Central memory CD8-positive, alpha-beta T cell (primary cell): ENCODE results near the gene CPEB1.

ENCODE experiments used
- ATAC-seq: fragments of 150-1000 bp; cut with Tn5 transposase; replicated peaks from 2 replicates; pipeline ENCODE4 v1.10.0; 2022; ENCODE audit warnings: mild to moderate bottlenecking, moderate FRiP score, moderate number of reproducible peaks; ENCODE audit not compliant: poor library complexity, severe bottlenecking; ENCODE audit errors: extremely low read depth
- DNase-seq, 2 donors: peaks; one replicate each; pipeline ENCODE4 v3.0.0; 2021; ENCODE audit warnings: low spot score in 2 of 2
- H3K27ac Mint-ChIP-seq: one replicate; pipeline ENCODE4 v1.8.0; 2022; ENCODE audit warnings: low read depth, mild to moderate bottlenecking, moderate library complexity, mixed read lengths
- H3K27me3 Mint-ChIP-seq: one replicate; pipeline ENCODE4 v1.8.0; 2022; ENCODE audit warnings: mixed read lengths
- H3K36me3 Mint-ChIP-seq: one replicate; pipeline ENCODE4 v1.8.0; 2022; ENCODE audit warnings: mild to moderate bottlenecking, moderate library complexity, mixed read lengths; ENCODE audit not compliant: insufficient read depth
- H3K4me1 Mint-ChIP-seq: one replicate; pipeline ENCODE4 v1.8.0; 2022; ENCODE audit warnings: mixed read lengths
- H3K4me3 Mint-ChIP-seq: one replicate; pipeline ENCODE4 v1.8.0; 2022; ENCODE audit warnings: mild to moderate bottlenecking, moderate library complexity, mixed read lengths
- H3K9me3 Mint-ChIP-seq: one replicate; pipeline ENCODE4 v1.8.0; 2022; ENCODE audit warnings: mixed read lengths

The CPEB1 gene

DNA sequence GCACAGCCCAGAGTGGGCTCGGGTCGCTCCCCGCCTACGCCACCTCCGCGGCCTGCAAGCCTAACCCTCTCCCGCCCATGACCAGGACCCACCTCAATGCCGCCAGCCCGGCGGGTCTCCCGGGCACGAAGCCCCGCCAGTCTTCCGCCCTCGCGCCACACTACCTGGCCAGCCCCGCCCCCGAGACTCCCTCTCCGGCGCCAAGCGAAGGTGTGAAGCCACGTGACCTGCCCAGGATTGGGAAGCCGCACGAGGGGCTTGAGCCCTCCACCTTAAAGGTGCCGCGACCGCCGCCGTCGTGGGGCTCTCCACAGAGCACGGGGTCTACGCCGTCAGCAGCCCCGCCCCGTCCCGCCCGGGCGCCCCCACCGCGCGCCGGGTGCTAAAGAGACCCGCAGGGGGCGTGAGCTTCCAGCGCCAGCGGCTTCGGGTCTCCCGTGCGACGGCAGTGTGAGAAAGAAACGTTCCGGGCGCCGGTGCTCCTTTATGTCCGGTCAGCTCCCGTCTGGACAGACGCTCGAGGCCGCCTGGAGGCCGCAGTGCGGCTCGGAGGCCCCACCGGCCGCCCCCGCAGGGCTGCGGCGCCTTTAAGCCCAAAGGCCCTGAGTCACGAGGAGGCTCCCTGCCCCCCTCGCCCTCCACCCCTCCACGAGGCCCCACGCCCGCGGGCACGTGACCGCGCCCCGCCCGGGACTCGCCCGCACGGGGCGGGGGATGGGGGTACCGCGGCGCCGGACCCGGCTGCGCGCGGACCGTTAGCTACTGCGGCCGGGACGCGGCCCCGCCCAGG lies at the start of gene CPEB1:
Gene CPEB1, minus strand, starts transcription at position 319 of the 790 bp plus-strand sequence. CDS start 18,904 bp downstream, outside the sequence.
- ATAC-seq (peak; percentile 32), DNase-seq (no peak)
- Mint-ChIP-seq H3K27ac (no peak within 1 kb of the TSS), H3K4me1 (no peaks in the 10 kb centered on the region), H3K36me3 (peaks cover 2% of the 10 kb centered on the region), H3K9me3 (no peaks in the 10 kb centered on the region), H3K27me3 (peaks cover 78% of the 10 kb centered on the region), H3K4me3 (peak within 1 kb of the TSS; percentile 60)

DNA sequence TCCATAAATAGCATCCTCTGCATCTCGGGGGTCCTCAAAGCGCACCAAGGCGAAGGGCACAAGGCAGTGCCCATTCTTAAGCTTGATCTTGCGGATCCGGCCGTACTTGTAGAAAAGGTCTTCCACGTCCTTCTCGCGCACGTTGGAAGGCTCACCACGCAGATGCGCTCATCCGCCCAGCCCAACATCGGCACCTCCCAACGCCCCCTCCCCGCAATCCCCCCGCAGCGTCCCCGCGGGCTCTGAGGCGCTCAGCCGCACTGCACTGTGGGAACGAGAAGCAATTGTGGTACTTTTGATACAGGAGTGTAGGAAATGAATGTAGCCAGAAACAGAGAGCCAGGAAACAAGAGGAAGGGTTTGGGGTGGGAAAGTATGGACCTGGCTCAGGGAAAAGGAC lies 45.0 kb upstream of the CPEB1 start:
- H3K4me1 Mint-ChIP-seq, result no peaks in the 10 kb centered on the region

DNA sequence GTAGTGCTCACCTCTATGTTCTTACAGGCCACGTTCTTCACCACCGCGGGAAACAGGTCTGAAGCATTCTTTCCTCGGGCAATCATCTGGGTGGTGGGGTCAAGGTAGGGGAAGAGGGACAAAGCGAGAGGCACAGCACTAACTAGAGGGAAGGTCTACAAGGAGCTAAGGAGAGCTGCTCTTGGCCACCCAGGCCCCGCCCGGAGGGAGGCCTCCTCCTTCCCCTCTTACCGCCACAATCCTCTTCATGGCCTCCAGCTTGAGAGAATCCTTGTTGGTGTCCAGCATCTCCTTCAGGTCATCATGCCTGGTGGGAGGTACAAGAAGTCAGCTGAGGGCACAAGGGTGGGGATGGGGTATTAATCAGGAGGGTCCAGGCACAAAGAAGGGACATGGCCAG lies 42.0 kb upstream of the CPEB1 start:
- Mint-ChIP-seq H3K36me3 (peaks cover 2% of the 10 kb centered on the region), H3K4me3 (no peak overlapping the region), H3K4me1 (no peaks in the 10 kb centered on the region), H3K9me3 (no peaks in the 10 kb centered on the region), H3K27me3 (peaks cover 13% of the 10 kb centered on the region), H3K27ac (no peak overlapping the region)
- DNase-seq (no peak), ATAC-seq (no peak)

More for the DNA sequence above, 45.0 kb upstream of the CPEB1 start:
- DNase-seq (no peak), ATAC-seq (no peak)
- Mint-ChIP-seq H3K27me3 (peaks cover 13% of the 10 kb centered on the region), H3K9me3 (no peaks in the 10 kb centered on the region), H3K4me3 (no peak overlapping the region), H3K27ac (no peak overlapping the region), H3K36me3 (no peaks in the 10 kb centered on the region)

DNA sequence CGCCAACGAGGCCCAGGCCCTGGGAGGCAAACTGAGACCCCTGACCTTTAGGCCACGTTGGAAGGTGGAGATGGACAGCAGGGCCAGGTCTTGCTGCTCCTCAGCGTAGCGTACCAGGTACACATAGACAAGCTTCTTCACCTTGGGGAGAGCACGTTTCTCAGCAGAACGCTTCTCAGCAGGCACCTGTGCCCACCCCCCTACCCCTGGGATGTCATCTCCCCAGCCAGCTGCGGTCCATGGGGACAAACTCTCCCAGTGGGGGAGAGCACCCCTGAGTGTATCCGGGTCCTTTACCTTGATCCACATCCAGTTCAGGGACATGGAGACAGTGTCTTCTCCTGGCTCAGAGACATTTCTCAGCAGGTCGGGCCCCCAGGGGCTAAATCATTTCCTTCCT lies 41.5 kb upstream of the CPEB1 start:
- Mint-ChIP-seq H3K4me1 (no peaks in the 10 kb centered on the region), H3K9me3 (no peaks in the 10 kb centered on the region), H3K4me3 (no peak overlapping the region), H3K27me3 (peaks cover 13% of the 10 kb centered on the region), H3K36me3 (peaks cover 2% of the 10 kb centered on the region), H3K27ac (no peak overlapping the region)
- no peak for ATAC-seq
- no peak for DNase-seq

DNA sequence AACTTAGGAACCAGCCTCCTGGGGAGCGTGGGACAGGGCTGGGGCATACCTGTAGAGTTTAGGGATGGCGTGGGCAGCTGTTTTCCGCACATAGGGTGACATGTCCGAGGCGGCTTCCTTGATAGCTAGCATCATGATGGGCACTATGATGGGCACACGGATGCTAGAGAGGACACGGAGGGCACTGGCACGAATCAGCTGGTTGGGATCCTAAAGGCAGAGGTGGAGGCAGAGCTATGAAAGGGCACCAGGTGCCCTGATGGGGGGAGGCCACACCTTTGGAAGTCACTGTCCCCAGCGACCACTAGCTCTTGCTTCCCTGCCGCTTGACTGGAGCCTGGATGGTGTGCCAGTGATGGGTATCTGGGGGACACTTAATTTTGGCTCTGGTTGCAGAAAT lies 34.2 kb upstream of the CPEB1 start:
- H3K36me3 Mint-ChIP-seq, result peaks cover 2% of the 10 kb centered on the region
- no peaks in the 10 kb centered on the region for H3K9me3 Mint-ChIP-seq
- no peaks in the 10 kb centered on the region for H3K27me3 Mint-ChIP-seq
- H3K4me3 Mint-ChIP-seq, result peak overlapping the region; percentile 82
- H3K27ac Mint-ChIP-seq, result peak overlapping the region; percentile 90
- no peak for DNase-seq
- peaks cover 15% of the 10 kb centered on the region for H3K4me1 Mint-ChIP-seq
- ATAC-seq, result no peak

DNA sequence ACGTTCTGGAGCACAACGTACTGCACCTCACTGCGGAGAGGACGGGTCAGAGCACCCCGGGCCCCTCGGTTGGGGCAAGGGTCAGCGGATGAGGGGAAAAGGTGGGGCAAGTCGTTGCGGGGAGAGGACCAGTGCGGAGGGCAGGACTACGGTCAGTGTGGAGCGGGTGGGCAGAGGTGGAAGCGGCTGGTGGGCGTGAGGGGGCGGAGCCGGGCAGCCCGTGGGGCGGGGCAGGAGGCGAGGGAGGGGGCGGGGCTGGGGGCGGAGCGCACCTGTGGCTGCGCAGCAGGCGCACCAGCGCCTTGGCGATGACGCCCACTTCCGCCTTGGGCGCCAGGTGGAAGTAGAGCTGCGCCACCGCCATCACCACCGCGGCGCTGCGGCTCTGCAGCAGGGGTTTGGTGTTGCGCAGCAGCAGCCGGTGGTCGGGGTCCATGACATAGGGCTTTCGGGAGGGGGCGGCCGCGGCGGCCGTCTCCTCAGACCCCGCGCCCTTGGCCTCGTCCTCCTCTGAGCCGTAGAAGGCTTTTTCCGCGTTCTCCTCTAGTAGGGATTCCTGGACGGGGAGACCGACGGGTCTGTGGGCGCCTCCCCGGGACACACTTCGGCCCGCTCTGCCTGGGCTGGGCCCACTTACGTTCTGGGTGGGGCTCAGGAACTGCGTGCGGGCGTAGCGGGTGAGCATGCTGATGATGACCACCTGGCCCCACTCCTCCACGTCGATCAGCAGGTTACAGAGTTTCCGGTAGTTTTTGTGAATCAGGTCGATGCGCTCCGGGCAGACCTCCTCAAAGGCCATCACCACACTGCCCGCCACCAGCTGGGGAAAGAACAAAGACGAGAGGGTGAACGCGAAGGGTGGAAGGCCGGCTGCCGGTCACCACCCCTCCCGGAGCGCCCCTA lies 33.3 kb upstream of the CPEB1 start:
- Mint-ChIP-seq H3K4me1 (peaks cover 15% of the 10 kb centered on the region), H3K9me3 (no peaks in the 10 kb centered on the region), H3K4me3 (peak overlapping the region; percentile 82), H3K27me3 (no peaks in the 10 kb centered on the region), H3K36me3 (peaks cover 2% of the 10 kb centered on the region), H3K27ac (peak overlapping the region; percentile 90)
- DNase-seq, result peak; percentile 49 to 63
- peak; percentile 94 for ATAC-seq

DNA sequence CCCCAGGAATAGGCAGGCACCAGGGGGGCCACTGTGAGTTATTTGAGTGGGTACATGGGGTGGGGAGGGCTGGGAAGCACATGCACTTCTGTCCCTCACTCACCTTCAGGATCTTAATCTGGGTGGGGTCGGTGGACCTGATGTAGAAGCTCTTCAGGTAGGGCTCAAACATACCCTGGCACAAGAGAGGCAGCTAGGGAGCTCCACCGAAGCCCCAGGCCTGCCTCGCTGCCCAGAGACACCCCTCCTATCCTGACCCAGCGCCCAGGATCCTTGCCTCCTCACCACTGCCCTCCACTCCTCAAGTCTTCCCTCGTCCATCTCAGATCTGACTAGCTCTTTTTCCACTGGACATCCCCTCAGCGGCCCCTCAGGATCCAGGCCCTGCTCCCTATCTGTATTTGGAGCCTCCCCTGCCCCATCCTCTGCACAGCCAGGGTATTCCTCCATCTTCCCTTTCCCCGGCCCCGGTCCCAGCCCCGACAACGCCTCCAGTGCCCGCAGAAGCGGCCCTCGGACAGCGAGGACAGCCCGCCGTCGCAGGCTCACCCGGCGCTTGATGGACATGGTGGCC lies 32.5 kb upstream of the CPEB1 start:
- DNase-seq, result no peak
- H3K36me3 Mint-ChIP-seq, result peaks cover 1% of the 10 kb centered on the region
- peak overlapping the region; percentile 82 for H3K4me3 Mint-ChIP-seq
- no peaks in the 10 kb centered on the region for H3K9me3 Mint-ChIP-seq
- no peaks in the 10 kb centered on the region for H3K27me3 Mint-ChIP-seq
- peak; percentile 10 for ATAC-seq
- peak overlapping the region; percentile 90 for H3K27ac Mint-ChIP-seq
- H3K4me1 Mint-ChIP-seq, result peaks cover 15% of the 10 kb centered on the region

DNA sequence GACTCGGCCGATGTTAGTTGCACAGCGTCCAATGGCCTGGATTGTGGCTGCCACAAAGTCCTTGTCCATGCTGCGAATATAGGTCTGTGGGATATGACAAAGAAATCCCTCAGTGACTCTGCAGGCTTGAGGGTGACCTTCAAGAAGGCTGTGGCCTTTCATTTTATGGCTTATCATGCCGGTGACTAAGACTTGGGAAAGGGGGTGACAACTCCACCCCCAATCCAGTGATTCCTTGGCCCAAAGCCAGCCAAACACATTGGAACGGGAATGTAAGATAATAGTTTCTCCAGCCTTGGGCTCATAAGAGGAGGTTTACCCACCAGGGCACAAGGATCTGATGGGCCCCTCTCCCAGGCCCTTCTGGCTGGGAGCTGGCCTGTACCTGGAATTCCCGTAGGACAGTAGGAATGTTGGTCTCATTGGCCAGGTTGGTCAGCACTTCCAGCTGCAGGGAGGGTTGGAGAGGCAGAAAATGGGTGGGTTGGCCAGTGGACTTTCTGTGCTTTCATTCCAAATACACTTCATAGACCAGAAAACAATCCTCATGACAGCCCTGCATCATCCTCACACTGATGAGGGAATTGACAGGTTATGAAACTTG lies 30.7 kb upstream of the CPEB1 start:
- no peak overlapping the region for H3K4me3 Mint-ChIP-seq
- DNase-seq (no peak), ATAC-seq (no peak)
- H3K36me3 Mint-ChIP-seq, result no peaks in the 10 kb centered on the region
- H3K27me3 Mint-ChIP-seq, result no peaks in the 10 kb centered on the region
- no peaks in the 10 kb centered on the region for H3K9me3 Mint-ChIP-seq
- H3K27ac Mint-ChIP-seq, result no peak overlapping the region
- peaks cover 15% of the 10 kb centered on the region for H3K4me1 Mint-ChIP-seq

DNA sequence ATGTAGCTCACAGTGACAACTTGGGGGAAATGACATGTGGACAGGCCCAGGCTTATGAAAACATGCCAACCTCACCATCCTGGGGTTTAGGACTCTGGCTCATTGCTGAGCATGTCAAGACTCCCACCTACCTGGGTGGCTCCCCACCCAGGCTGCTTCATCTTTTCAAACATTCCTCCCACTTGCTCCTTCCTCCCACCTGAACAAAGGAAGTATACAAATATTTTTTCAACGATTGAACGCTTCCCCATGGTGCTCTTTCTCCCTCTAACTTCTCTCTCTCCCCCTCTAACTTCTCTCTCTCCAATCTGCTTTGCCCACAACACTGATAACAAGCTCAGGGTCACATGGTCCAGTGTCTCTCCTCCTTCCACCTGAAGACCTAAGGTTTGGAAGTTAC lies 27.7 kb upstream of the CPEB1 start:
- Mint-ChIP-seq H3K27ac (no peak overlapping the region), H3K4me3 (no peak overlapping the region), H3K36me3 (no peaks in the 10 kb centered on the region), H3K9me3 (no peaks in the 10 kb centered on the region), H3K27me3 (no peaks in the 10 kb centered on the region), H3K4me1 (peaks cover 2% of the 10 kb centered on the region)
- no peak for DNase-seq
- ATAC-seq, result no peak

DNA sequence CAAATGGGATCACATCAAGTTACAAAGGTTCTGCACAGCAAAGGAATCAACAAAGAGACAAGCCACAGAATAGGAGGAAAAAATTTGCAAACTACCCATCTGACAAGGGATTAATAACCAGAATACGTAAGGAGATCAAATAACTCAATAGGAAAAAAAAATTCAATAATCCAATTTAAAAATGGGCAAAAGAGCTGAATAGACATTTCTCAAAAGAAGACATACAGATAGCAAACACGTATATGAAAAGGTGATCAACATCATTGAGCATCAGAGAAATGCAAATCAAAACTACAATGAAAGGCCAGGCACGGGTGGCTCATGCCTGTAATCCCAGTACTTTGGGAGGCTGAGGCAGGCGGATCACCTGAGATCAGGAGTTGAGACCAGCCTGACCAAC lies 23.5 kb upstream of the CPEB1 start:
- DNase-seq (no peak), ATAC-seq (no peak)
- Mint-ChIP-seq H3K36me3 (no peaks in the 10 kb centered on the region), H3K4me3 (no peak overlapping the region), H3K27ac (no peak overlapping the region), H3K9me3 (no peaks in the 10 kb centered on the region), H3K27me3 (peaks cover 33% of the 10 kb centered on the region), H3K4me1 (no peaks in the 10 kb centered on the region)

DNA sequence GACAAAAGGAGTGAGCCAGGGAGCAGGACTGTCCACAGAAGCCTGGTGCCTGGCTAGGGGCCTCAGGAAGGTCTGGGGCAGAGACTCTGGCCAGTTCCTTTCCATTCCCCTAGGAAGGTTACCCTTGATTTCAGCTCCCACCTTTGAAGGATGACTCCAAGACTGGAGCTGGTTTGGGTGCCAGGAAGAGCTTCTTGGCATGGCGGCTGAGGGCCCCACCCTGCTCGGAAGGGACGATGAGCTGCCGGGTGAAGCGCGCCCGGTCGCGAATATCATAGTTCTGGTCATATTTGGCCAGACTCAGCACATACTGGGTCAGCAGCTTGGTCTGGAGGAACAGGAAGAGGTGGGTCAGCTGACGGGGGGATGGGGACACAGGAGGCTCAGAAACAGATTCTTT lies 19.4 kb upstream of the CPEB1 start:
- Mint-ChIP-seq H3K9me3 (no peaks in the 10 kb centered on the region), H3K27me3 (peaks cover 71% of the 10 kb centered on the region), H3K4me1 (no peaks in the 10 kb centered on the region), H3K4me3 (no peak overlapping the region), H3K27ac (no peak overlapping the region), H3K36me3 (peaks cover 2% of the 10 kb centered on the region)
- DNase-seq, result no peak
- no peak for ATAC-seq

DNA sequence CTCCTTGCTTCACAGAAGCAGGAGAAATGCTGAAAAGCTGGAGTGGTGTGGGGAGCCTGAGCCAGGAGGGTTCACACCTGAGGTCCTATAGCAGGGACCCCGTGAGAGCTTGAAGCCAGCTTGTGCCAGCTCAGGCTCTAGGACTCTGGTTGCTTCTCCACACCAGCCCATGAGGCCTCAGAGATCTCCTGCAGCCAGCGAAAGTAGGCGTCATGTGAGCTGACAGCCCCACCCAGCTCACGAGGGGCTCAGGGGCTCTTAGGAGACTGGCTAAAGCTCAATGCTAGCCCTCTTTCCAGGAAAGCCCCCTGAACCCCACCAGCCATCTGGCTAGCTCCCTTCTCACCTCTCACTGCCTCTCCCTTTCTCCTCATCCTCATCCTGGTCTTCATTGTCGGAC lies 16.9 kb upstream of the CPEB1 start:
- peaks cover 2% of the 10 kb centered on the region for H3K36me3 Mint-ChIP-seq
- H3K27me3 Mint-ChIP-seq, result peaks cover 94% of the 10 kb centered on the region
- no peak for DNase-seq
- no peaks in the 10 kb centered on the region for H3K9me3 Mint-ChIP-seq
- no peak overlapping the region for H3K4me3 Mint-ChIP-seq
- no peak for ATAC-seq
- H3K27ac Mint-ChIP-seq, result no peak overlapping the region
- no peaks in the 10 kb centered on the region for H3K4me1 Mint-ChIP-seq
